ENCODE measurements around the gene UBLCP1.

GRCh38 chr5:159240301-159240870 is 22.7 kb upstream of the UBLCP1 start:
- no peak for TF ChIP-seq CTCF (IDR thresholded peaks at IDR 0.05; ENCODE audit: extremely low read depth in 1 of 2, insufficient read depth in 1 of 2, low read depth in 1 of 2, low read length in 2 of 2)
- no peak for TF ChIP-seq MAX (IDR thresholded peaks at IDR 0.05; ENCODE audit: insufficient read depth, insufficient read length)
- no peak for TF ChIP-seq POLR2AphosphoS5 (IDR thresholded peaks at IDR 0.05; ENCODE audit: insufficient read depth, low read depth, low read length)
- TF ChIP-seq POLR2A (IDR thresholded peaks at IDR 0.05; ENCODE audit: low read depth, low read length): no peak
- TF ChIP-seq MYC (IDR thresholded peaks at IDR 0.05; ENCODE audit: low read depth, low read length): no peak
- no peak for TF ChIP-seq EZH2 (IDR thresholded peaks at IDR 0.05; ENCODE audit: borderline replicate concordance, low read depth, low read length, severe bottlenecking)
- TF ChIP-seq FOS (IDR thresholded peaks at IDR 0.05; ENCODE audit: borderline replicate concordance, insufficient read depth, low read length): no peak
- no peak for TF ChIP-seq JUN (IDR thresholded peaks at IDR 0.05; ENCODE audit: borderline replicate concordance, insufficient read depth, insufficient read length, low read depth)
- TF ChIP-seq GATA2 (IDR thresholded peaks at IDR 0.05; ENCODE audit: insufficient read depth, insufficient read length, low read depth, low read length): no peak

All from endothelial cell of umbilical vein (primary cell).